T47D (cell line): ENCODE measurements around the gene ODAPH.
"Not testable (repeated sequence)": the region's sequence is repeated elsewhere in the genome, so short reads cannot be mapped to it uniquely, and the experiment has no call there.

Experiments used
- DNase-seq, 2 experiments: peaks; one replicate each; pipeline versions ENCODE4 v3.0.0 to v3.0.0-alpha.2; 2011 to 2012; ENCODE audit warnings: low read depth in 1 of 2, low spot score in 1 of 2
- JUND ChIP-seq: IDR thresholded peaks from 2 replicates; pipeline ENCODE4 v1.6.1; 2012; ENCODE audit warnings: low read depth
- in situ Hi-C: cut with HindIII; loops from 2 replicates; pipeline ENCODE4 v1.10.0; 2016; ENCODE audit warnings: low sequenced_read_pairs, low pct_unique_long_range_greater_than_20kb

ODAPH gene

GRCh38 chr4:75530556-75531322 lies 25.1 kb upstream of the ODAPH start:
- DNase-seq: no peak
- in situ Hi-C loops: no loop called here
- TF ChIP-seq JUND: no peak

- in situ Hi-C loops, DNase-seq: not testable (repeated sequence)
Measured at GRCh38 chr4:75531536-75532143, 24.2 kb upstream of the ODAPH start.

DNA sequence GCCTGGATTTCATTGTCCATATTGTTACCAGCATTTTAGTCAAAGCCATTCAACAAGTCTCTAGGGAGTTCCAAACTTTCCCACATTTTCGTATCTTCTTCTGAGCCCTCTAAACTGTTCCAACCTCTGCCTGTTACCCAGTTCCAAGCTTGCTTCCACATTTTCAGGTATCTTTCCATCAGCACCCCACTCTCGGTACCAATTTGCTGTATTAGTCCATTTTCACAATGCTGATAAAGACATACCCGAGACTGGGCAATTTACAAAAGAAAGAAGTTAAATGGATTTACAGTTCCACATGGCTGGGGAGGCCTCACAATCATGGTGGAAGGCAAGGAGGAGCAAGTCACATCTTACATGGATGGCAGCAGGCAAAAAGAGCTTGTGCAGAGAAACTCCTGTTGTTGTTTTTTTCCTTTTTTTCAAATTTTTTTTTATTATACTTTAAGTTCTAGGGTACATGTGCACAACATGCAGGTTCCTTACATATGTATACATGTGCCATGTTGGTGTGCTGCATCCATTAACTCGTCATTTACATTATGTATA lies 22.5 kb upstream of the ODAPH start:
- in situ Hi-C loops, DNase-seq: not testable (repeated sequence)

DNA sequence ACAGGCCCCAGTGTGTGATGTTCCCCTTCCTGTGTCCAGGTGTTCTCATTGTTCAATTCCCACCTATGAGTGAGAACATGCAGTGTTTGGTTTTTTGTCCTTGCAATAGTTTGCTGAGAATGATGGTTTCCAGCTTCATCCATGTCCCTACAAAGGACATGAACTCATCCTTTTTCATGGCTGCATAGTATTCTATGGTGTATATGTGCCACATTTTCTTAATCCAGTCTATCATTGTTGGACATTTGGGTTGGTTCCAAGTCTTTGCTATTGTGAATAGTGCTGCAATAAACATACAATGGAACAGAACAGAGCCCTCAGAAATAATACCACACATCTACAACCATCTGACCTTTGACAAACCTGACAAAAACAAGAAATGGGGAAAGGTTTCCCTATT lies 21.9 kb upstream of the ODAPH start:
- in situ Hi-C loops, DNase-seq: not testable (repeated sequence)

DNA sequence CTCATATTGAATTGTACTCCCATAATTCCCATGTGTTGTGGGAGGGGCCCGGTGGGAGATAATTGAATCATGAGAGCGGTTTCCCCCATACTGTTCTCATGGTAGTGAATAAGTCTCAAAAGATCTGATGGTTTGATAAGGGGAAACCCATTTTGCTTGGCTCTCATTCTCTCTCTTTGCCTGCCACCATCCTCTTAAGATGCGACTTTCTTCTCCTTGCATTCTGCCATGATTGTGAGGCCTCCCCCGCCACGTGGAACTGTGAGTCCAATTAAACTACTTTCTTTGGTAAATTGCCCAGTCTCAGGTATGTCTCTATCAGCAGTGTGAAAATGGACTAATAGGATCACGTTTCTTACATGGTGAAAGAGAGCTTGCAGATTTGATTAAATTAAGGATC lies 18.6 kb upstream of the ODAPH start:
- in situ Hi-C loops, DNase-seq: not testable (repeated sequence)

- no peak for DNase-seq
- no peak for TF ChIP-seq JUND
- in situ Hi-C loops: no loop called here
Measured at GRCh38 chr4:75542824-75543223, 13.0 kb upstream of the ODAPH start.

GRCh38 chr4:75544220-75544619 lies 11.6 kb upstream of the ODAPH start:
- in situ Hi-C loops: not testable (repeated sequence)

DNA sequence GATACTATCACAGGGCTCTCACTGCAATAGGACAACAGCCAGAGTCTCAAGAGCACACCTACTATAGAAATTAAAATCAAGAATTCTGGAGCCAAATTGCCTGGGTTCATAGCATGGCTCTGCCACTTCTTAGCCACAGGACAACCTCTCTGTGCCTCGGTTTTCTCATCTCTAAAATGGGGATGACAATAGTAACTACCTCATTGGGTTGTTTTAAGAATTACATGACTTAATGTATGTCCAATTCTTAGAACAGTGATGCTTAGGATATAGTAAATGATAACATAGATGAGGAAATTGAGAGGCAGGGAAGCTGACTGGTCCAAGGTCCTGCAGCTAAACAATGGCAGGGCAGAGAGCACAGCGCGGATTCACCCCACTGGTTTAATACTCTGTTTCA lies 11.0 kb upstream of the ODAPH start:
- DNase-seq: no peak
- no peak for TF ChIP-seq JUND
- in situ Hi-C loops: no loop called here

More at GRCh38 chr4:75544220-75544619, 11.6 kb upstream of the ODAPH start:
- not testable (repeated sequence) for DNase-seq

DNA sequence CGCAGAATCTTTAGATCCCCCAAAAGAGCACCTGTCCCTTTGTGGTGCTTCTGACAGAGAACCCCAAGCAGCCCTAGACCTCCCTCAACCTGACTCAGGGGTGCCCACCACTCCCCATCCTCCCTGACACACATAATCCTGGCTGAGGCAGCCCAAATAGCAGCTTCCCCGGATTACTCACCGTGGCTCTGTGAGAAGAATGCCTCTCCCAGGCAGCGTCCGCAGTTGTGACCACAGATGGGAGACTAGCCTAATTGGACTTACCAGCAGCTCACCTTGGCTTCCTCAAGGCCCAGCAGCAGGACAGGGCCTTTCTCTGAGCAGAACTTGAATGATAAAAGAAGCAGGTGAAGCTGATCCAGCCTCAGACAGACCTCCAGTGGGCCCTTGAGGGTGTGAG lies 10.3 kb upstream of the ODAPH start:
- DNase-seq: no peak
- in situ Hi-C loops: no loop called here

GRCh38 chr4:75547647-75548387 lies 8.0 kb upstream of the ODAPH start:
- peak in 1 of 2 experiments; percentile 20 for DNase-seq

More for the DNA sequence above, 10.3 kb upstream of the ODAPH start:
- no peak for TF ChIP-seq JUND

DNA sequence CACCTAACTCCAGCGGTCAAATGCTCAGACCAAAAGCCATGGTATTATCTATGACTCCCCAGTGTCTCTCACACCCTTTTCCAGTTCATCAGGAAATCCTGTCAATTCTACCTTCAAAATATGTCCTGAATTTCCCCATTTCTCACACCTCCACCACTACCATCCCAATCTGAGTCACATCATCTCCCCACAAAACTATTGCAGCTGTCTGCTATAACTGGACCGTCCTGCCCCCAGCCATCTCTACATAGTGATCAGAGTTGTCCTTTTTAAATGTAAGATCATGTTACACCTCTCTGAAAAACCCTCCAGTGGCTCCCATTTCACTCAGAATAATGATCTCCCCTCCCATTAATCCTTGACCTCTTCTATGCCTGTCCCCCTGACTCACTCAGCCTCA lies 6.8 kb upstream of the ODAPH start:
- TF ChIP-seq JUND: no peak
- in situ Hi-C loops: no loop called here
- DNase-seq: no peak

More at GRCh38 chr4:75547647-75548387, 8.0 kb upstream of the ODAPH start:
- in situ Hi-C loops: no loop called here
- no peak for TF ChIP-seq JUND

- no peak for DNase-seq
- no peak for TF ChIP-seq JUND
Measured at GRCh38 chr4:75552452-75552851, 3.4 kb upstream of the ODAPH start.

DNA sequence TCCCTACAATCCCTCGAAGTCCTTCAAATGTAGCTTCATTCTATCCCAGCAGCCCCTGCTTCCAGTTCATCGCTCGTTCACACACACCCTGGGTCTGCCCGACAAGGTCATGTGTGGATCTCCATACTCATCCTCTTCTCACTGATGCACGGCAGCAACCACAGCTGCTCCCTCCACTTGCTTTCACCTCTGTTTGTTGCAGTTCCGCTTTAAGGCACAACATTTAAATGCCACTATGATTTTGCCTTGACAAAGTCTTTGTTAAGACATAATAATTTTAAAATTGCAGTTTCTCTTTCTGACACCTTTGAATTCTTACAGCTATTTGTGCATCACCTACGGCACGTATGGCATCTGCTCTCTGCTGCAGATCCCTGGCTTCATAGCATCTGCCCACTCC lies 1.8 kb downstream of the ODAPH start:
- in situ Hi-C loops: no loop called here
- TF ChIP-seq JUND: no peak
- no peak for DNase-seq

More at GRCh38 chr4:75552452-75552851, 3.4 kb upstream of the ODAPH start:
- in situ Hi-C loops: no loop called here
